HCT116 (cell line): Measurements from ENCODE around the gene ZBTB26. TPM values are rescaled to one million over a fixed set of nuclear protein-coding genes. Genes with fewer than 3 reads are reported as not detected.

ENCODE experiments used
- ATAC-seq: fragments of 200-7000 bp; cut with Tn5 transposase; 2 replicates; pipeline ENCODE4 v1.9.1; 2020; ENCODE audit warnings: mild to moderate bottlenecking, moderate library complexity
- BruUV-seq: library from RNA; stranded (reverse); fragments of 400-500 nt; replicated peaks from 2 replicates; lab custom pipeline; 2021; lab: Mats Ljungman, UMichigan
- CTCF ChIA-PET: fragments of 300-600 bp; sonication (Branson Sonifier 250); formaldehyde crosslinking; loops from one replicate; lab custom pipeline; 2021; ENCODE audit warnings: antibody characterized with exemption; lab: Charles Lee
- POLR2A ChIA-PET: fragments of 300-600, 350-600 bp; sonication (Branson Sonifier 250); formaldehyde crosslinking; loops from one replicate; lab custom pipeline; 2021; ENCODE audit warnings: antibody characterized with exemption; lab: Charles Lee
- RAD21 ChIA-PET, 2 experiments: fragments of 300-600 bp; sonication (Branson Sonifier 250); formaldehyde crosslinking; loops; one replicate each; lab custom pipeline; 2023; ENCODE audit warnings: low total read pairs in 2 of 2; ENCODE audit not compliant: uncharacterized antibody in 2 of 2, unreplicated experiment in 2 of 2, low non-redundant PET in 1 of 2; lab: Charles Lee
- DNase-seq: peaks from one replicate; pipeline ENCODE4 v3.0.0-alpha.2; 2010; ENCODE audit warnings: low read depth, low spot score
- H2AFZ ChIP-seq: fragments of 200-600 bp; shearing (Covaris generic), sonication (generic); 2 replicates; pipeline ENCODE4 v1.6.1; 2017; ENCODE audit warnings: low read depth, mixed run types, mixed read lengths, antibody characterized with exemption, low read length; ENCODE audit not compliant: poor library complexity, severe bottlenecking
- H3K27ac ChIP-seq: 2 replicates; pipeline ENCODE4 v1.5.1; 2012; ENCODE audit warnings: low read depth, low read length
- H3K27me3 ChIP-seq: fragments of 200-600 bp; sonication (generic); 2 replicates; pipeline ENCODE4 v1.6.1; 2016; ENCODE audit warnings: mixed run types, low read length, mixed read lengths; ENCODE audit not compliant: insufficient read depth
- H3K36me3 ChIP-seq, 2 experiments: fragments of 200-500 bp in 1 of 2; fragments of 200-600 bp in 1 of 2; sonication (Bioruptor generic) in 1 of 2; sonication (generic) in 1 of 2; 2 replicates each; pipeline versions ENCODE4 v1.5.1 to v1.6.1; 2014 to 2016; ENCODE audit warnings: low read length in 2 of 2, inconsistent platforms in 1 of 2, mixed read lengths in 1 of 2, mixed run types in 1 of 2; ENCODE audit not compliant: insufficient read depth in 2 of 2, control insufficient read depth in 1 of 2
- H3K4me1 ChIP-seq, 2 experiments: fragments of 200-600 bp in 1 of 2; sonication (generic) in 1 of 2; 2 replicates each; pipeline versions ENCODE4 v1.5.1 to v1.6.1; 2012 to 2017; ENCODE audit warnings: low read length in 2 of 2, inconsistent platforms in 1 of 2, mild to moderate bottlenecking in 1 of 2, mixed read lengths in 1 of 2, mixed run types in 1 of 2, moderate library complexity in 1 of 2; ENCODE audit not compliant: insufficient read depth in 2 of 2, control insufficient read depth in 1 of 2
- H3K4me2 ChIP-seq: fragments of 200-600 bp; sonication (generic); 2 replicates; pipeline ENCODE4 v1.6.1; 2017; ENCODE audit warnings: mixed run types, low read length, mixed read lengths
- H3K4me3 ChIP-seq, 2 experiments: fragments of 200-600 bp in 1 of 2; sonication (generic) in 1 of 2; replicated peaks in 1 of 2; 2 replicates each; pipeline ENCODE4 v1.5.1; 2011 to 2016; ENCODE audit warnings: low read length in 2 of 2, control low read depth in 1 of 2, low read depth in 1 of 2, mild to moderate bottlenecking in 1 of 2, mixed read lengths in 1 of 2, mixed run types in 1 of 2
- H3K79me2 ChIP-seq: fragments of 200-600 bp; sonication (generic); 2 replicates; pipeline ENCODE4 v1.6.1; 2017; ENCODE audit warnings: mild to moderate bottlenecking, mixed run types, low read length, moderate library complexity, mixed read lengths; ENCODE audit not compliant: insufficient read depth
- H3K9ac ChIP-seq: fragments of 200-600 bp; sonication (generic); 2 replicates; pipeline ENCODE4 v1.6.1; 2016; ENCODE audit warnings: low read length, mixed read lengths
- H3K9me2 ChIP-seq: fragments of 200-600 bp; sonication (generic), shearing (Covaris generic); 2 replicates; pipeline ENCODE4 v1.6.1; 2017; ENCODE audit warnings: mixed run types, mild to moderate bottlenecking, moderate library complexity; ENCODE audit not compliant: insufficient read depth
- H3K9me3 ChIP-seq, 2 experiments: fragments of 200-500 bp in 1 of 2; fragments of 200-600 bp in 1 of 2; sonication (Bioruptor generic) in 1 of 2; sonication (generic) in 1 of 2; 2 replicates each; pipeline ENCODE4 v1.6.1; 2014 to 2017; ENCODE audit warnings: low read length in 2 of 2, mixed read lengths in 2 of 2, inconsistent platforms in 1 of 2, low read depth in 1 of 2, mild to moderate bottlenecking in 1 of 2, mixed run types in 1 of 2, moderate library complexity in 1 of 2; ENCODE audit not compliant: control insufficient read depth in 1 of 2, insufficient read depth in 1 of 2
- H4K20me1 ChIP-seq: fragments of 200-600 bp; sonication (generic), shearing (Covaris generic); 2 replicates; pipeline ENCODE4 v1.6.1; 2017; ENCODE audit warnings: mixed run types, mild to moderate bottlenecking, moderate library complexity; ENCODE audit not compliant: insufficient read depth
- CEBPB ChIP-seq: IDR thresholded peaks from 2 replicates; pipeline ENCODE4 v1.6.1; 2012; ENCODE audit warnings: low read depth
- EGR1 ChIP-seq: IDR thresholded peaks from 2 replicates; pipeline ENCODE4 v1.6.1; 2012; ENCODE audit warnings: low read depth
- ELF1 ChIP-seq: IDR thresholded peaks from 2 replicates; pipeline ENCODE4 v1.6.1; 2012; ENCODE audit warnings: low read depth, borderline replicate concordance
- EZH2 ChIP-seq: fragments of 200-600 bp; sonication (generic); IDR thresholded peaks from 2 replicates; pipeline ENCODE4 v1.6.1; 2017; ENCODE audit warnings: antibody characterized with exemption, mixed run types
- FOSL1 ChIP-seq: IDR thresholded peaks from 2 replicates; pipeline ENCODE4 v1.6.1; 2012; ENCODE audit warnings: low read depth
- JUND ChIP-seq: IDR thresholded peaks from 2 replicates; pipeline ENCODE4 v1.6.1; 2012
- POLR2AphosphoS5 ChIP-seq: IDR thresholded peaks from 2 replicates; pipeline ENCODE4 v1.6.1; 2011; ENCODE audit warnings: mild to moderate bottlenecking, low read depth, low read length, moderate library complexity
- SRF ChIP-seq: IDR thresholded peaks from 2 replicates; pipeline ENCODE4 v1.6.1; 2012; ENCODE audit warnings: low read depth
- TCF7L2 ChIP-seq: IDR thresholded peaks from 2 replicates; pipeline ENCODE4 v1.7.0; 2011; ENCODE audit warnings: borderline replicate concordance, inconsistent platforms; ENCODE audit not compliant: insufficient read depth, insufficient read length; ENCODE audit errors: extremely low read depth
- YY1 ChIP-seq: IDR thresholded peaks from 2 replicates; pipeline ENCODE4 v1.6.1; 2011; ENCODE audit warnings: low read length, low read depth, moderate library complexity, mild to moderate bottlenecking; ENCODE audit not compliant: insufficient replicate concordance; ENCODE audit errors: extremely low read depth
- ZFX ChIP-seq: fragments of 450-650 bp; IDR thresholded peaks from 2 replicates; pipeline ENCODE4 v1.6.1; 2017
- ZNF274 ChIP-seq: fragments of 200-500 bp; sonication (Bioruptor generic); IDR thresholded peaks from 2 replicates; pipeline ENCODE4 v1.6.1; 2014; ENCODE audit warnings: mild to moderate bottlenecking, low read depth, low read length, inconsistent platforms
- intact Hi-C: fragments of 100-400 bp; cut with micrococcal nuclease; formaldehyde crosslinking; loops from 2 replicates; pipeline ENCODE4 v1.10.0; 2022
- total RNA-seq: library from RNA; stranded (reverse); gene quantifications from one replicate; pipeline ENCODE4 v1.2.1, GENCODE V29; 2021; ENCODE audit not compliant: unreplicated experiment
- TF ChIP-seq, protein P1 (sequence below), 3 experiments: fragments of 200-600 bp in 1 of 3; sonication (generic) in 1 of 3; IDR thresholded peaks in 2 of 3; conservative IDR thresholded peaks in 1 of 3; 2 replicates each; pipeline ENCODE4 v1.5.1; 2012 to 2017; ENCODE audit warnings: low read depth in 2 of 3, low read length in 2 of 3, antibody characterized with exemption in 1 of 3, borderline replicate concordance in 1 of 3, control low read depth in 1 of 3, mild to moderate bottlenecking in 1 of 3, mixed read lengths in 1 of 3, mixed run types in 1 of 3, moderate library complexity in 1 of 3; ENCODE audit not compliant: insufficient read depth in 1 of 3
- TF ChIP-seq, protein P2 (sequence below): IDR thresholded peaks from 2 replicates; pipeline ENCODE4 v1.6.1; 2012

ZBTB26 gene
- total RNA-seq, 1 experiment from 2014 or later: 5.5 TPM

DNA sequence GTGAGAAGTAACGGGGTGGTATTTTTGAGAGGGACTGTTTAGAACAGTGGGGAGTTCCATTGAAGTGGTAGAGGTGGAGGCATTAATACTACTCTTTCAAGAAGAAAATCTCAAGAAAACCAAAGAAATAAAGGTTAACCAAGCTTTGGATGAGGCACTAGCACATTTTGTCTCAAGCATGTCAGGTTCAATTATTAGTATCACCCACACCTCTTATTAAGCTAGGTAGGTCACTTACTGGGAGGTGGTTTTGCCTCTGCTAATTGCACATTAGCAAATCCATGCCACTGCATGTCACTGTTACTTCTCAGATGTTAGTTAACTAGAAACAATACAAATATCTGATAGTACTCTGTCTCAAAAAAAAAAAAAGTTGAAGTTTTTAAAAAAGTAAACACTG lies 19.7 kb upstream of the ZBTB26 start:
- H3K79me2 ChIP-seq: peaks cover 93% of the 10 kb centered on the region
- H3K9ac ChIP-seq: no peak overlapping the region
- no peak for TF ChIP-seq FOSL1
- TF ChIP-seq JUND: no peak
- TF ChIP-seq ZFX: no peak
- no peak for TF ChIP-seq ELF1
- TF ChIP-seq, protein P1, sequence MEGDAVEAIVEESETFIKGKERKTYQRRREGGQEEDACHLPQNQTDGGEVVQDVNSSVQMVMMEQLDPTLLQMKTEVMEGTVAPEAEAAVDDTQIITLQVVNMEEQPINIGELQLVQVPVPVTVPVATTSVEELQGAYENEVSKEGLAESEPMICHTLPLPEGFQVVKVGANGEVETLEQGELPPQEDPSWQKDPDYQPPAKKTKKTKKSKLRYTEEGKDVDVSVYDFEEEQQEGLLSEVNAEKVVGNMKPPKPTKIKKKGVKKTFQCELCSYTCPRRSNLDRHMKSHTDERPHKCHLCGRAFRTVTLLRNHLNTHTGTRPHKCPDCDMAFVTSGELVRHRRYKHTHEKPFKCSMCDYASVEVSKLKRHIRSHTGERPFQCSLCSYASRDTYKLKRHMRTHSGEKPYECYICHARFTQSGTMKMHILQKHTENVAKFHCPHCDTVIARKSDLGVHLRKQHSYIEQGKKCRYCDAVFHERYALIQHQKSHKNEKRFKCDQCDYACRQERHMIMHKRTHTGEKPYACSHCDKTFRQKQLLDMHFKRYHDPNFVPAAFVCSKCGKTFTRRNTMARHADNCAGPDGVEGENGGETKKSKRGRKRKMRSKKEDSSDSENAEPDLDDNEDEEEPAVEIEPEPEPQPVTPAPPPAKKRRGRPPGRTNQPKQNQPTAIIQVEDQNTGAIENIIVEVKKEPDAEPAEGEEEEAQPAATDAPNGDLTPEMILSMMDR (IDR thresholded peaks at IDR 0.05 in 2 of 3, conservative IDR thresholded peaks at IDR 0.05 in 1 of 3; ENCODE audit: borderline replicate concordance in 1 of 3, insufficient read depth in 1 of 3, low read depth in 2 of 3, low read length in 2 of 3): no peak
- TF ChIP-seq CEBPB: no peak
- TF ChIP-seq TCF7L2: no peak
- no peak for TF ChIP-seq YY1
- TF ChIP-seq, protein P2, sequence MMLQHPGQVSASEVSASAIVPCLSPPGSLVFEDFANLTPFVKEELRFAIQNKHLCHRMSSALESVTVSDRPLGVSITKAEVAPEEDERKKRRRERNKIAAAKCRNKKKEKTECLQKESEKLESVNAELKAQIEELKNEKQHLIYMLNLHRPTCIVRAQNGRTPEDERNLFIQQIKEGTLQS: no peak
- no peak for TF ChIP-seq POLR2AphosphoS5
- TF ChIP-seq EZH2: no peak
- TF ChIP-seq ZNF274: no peak
- TF ChIP-seq SRF: no peak
- no peak for TF ChIP-seq EGR1
- H2AFZ ChIP-seq: no peak overlapping the region
- H3K4me3 ChIP-seq: no peak overlapping the region
- BruUV-seq: no TSS peak
- H4K20me1 ChIP-seq: peaks cover 12% of the 10 kb centered on the region; the same call in 1 of the 2 replicates
- H3K27ac ChIP-seq: no peak overlapping the region
- peaks cover 3 to 6% of the 10 kb centered on the region in 2 experiments; a peak in 2 of 4 replicates for H3K4me1 ChIP-seq
- CTCF ChIA-PET: no interaction called here
- no peaks in the 10 kb centered on the region for H3K9me3 ChIP-seq
- RAD21 ChIA-PET: no interaction called here
- H3K36me3 ChIP-seq: no peaks in the 10 kb centered on the region
- H3K27me3 ChIP-seq: no peaks in the 10 kb centered on the region
- intact Hi-C loops: no loop called here
- no peak overlapping the region for H3K4me2 ChIP-seq
- H3K9me2 ChIP-seq: no peaks in the 10 kb centered on the region
- no peak for DNase-seq
- no peak for ATAC-seq
- POLR2A ChIA-PET: interaction anchor here (1.0 kb wide), 1 partner anchor 10 kb away, joined by 5 read pairs; the partner anchor contains the start of gene RABGAP1
